IPS-18a (cell line): ENCODE results near the gene COL4A1.

ENCODE experiments used
- H3K27ac ChIP-seq: one replicate; pipeline ENCODE4 v1.5.1; 2013; ENCODE audit warnings: low read length
- H3K27me3 ChIP-seq: one replicate; pipeline ENCODE4 v1.6.1; 2013; ENCODE audit warnings: mild to moderate bottlenecking, low read length; ENCODE audit not compliant: control insufficient read depth, insufficient read depth
- H3K36me3 ChIP-seq: one replicate; pipeline ENCODE4 v1.6.1; 2013; ENCODE audit warnings: low read depth, low read length; ENCODE audit not compliant: control insufficient read depth
- H3K4me1 ChIP-seq: one replicate; pipeline ENCODE4 v1.6.1; 2013; ENCODE audit warnings: low read depth, low read length; ENCODE audit not compliant: control insufficient read depth
- H3K4me3 ChIP-seq: one replicate; pipeline ENCODE4 v1.5.1; 2013; ENCODE audit warnings: low read length
- H3K9ac ChIP-seq: one replicate; pipeline ENCODE4 v1.6.1; 2013; ENCODE audit warnings: mild to moderate bottlenecking, low read length, moderate library complexity
- H3K9me3 ChIP-seq: one replicate; pipeline ENCODE4 v1.6.1; 2013; ENCODE audit warnings: low read depth, low read length; ENCODE audit not compliant: control insufficient read depth

Gene COL4A1

DNA sequence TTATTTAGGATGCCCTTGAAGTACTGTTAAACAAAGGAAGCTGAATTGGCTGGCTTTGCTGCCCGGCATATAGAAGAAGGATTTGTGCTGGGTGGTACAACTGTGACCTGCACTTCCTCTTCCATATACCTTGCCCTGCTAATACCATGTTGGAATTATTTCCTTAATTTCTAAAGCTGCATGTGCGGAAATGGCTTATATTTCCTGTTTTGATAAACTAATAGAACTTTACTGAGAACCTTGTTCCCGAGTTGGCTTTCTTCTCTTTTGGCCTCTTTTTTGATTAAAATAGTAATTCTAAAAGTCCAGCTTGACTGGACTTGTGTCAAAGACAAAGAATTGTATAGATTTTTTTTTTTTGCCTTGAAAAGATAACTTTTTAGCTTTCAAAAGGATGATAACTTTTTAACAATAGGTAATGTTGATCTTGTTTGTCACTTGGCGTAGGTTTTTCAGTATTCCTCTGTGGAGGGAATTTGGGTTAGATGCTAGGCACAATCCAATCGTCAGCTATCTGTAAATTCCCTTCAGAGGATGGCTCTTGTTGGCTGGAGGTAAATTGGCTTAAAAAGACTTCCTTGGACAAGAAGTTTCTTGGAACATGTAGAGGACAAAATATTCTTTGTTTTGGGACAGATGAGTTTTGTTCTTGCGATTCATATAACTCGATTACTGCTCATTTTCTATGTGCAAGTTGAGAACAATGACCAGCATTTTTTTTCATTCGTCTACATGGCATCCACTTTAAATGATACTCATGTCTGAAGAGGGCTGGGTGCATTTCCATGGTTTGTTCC is 41.5 kb upstream of the COL4A1 start:
- no peaks in the 10 kb centered on the region for H3K36me3 ChIP-seq
- H3K27ac ChIP-seq, result no peak overlapping the region
- no peak overlapping the region for H3K4me3 ChIP-seq
- no peak overlapping the region for H3K9ac ChIP-seq
- H3K9me3 ChIP-seq, result no peaks in the 10 kb centered on the region
- no peaks in the 10 kb centered on the region for H3K4me1 ChIP-seq
- H3K27me3 ChIP-seq, result no peaks in the 10 kb centered on the region

DNA sequence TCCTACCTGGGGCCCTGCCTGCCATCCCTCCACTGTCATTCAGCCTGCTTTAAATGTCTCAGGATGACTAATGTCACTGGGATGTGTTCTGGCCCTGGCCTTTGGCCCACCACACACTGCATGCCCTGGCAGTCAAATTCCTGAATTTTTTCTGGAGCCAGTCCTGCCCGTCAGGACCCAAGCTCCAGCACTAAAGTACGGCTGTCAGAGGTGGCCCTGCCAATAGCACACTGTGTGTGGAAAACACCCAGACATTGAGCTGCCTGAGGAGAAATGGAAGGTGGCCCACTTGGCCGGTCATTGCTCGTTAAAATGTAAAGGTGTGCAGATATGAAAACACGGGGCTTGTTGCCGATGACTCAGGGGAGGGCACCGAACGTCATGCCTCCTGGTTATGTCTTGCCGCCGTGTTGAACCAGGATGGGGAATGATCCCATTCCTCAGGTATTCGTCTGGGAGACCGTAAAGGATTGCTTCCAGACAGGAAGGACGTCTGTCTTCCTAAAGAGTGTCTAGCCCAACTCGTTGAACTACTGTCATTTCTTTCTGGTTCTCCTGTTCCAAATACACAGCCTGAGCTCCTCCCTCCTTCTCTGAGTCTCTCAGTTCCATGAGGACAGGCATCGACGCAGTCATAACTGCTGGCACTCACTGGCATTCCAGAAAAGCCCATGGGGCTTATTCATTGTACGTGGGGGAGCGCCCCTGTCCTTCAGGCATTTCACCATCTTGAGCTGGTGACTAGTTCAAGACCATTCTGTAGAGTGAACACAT is 40.8 kb upstream of the COL4A1 start:
- no peak overlapping the region for H3K4me3 ChIP-seq

DNA sequence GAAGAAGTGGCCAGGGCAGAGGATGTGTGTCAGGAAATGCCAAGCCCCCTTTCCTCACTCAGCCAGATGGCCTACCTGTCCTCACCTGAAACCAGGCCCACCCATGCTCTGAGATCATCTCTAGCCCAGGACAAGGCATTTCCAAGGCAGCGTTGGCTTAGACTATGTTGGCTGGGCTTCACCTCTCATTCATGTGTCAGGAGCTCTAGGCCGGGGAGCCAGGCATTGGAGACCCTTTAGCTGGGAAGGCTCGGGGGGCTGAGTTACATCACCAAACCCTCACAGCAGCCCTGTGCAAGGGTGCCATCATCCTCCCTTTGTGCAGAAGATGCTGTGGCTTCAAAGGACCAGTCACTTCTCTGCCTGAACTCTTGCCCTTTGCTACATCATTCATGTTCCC is 40.1 kb upstream of the COL4A1 start:
- Histone ChIP-seq H3K36me3 (no peaks in the 10 kb centered on the region), H3K4me1 (peaks cover 2% of the 10 kb centered on the region), H3K9me3 (no peaks in the 10 kb centered on the region), H3K9ac (no peak overlapping the region), H3K27ac (no peak overlapping the region), H3K27me3 (no peaks in the 10 kb centered on the region), H3K4me3 (no peak overlapping the region)

More for the DNA sequence above, 40.8 kb upstream of the COL4A1 start:
- Histone ChIP-seq H3K4me1 (no peaks in the 10 kb centered on the region), H3K9ac (no peak overlapping the region), H3K27ac (no peak overlapping the region), H3K27me3 (no peaks in the 10 kb centered on the region), H3K9me3 (no peaks in the 10 kb centered on the region), H3K36me3 (no peaks in the 10 kb centered on the region)

DNA sequence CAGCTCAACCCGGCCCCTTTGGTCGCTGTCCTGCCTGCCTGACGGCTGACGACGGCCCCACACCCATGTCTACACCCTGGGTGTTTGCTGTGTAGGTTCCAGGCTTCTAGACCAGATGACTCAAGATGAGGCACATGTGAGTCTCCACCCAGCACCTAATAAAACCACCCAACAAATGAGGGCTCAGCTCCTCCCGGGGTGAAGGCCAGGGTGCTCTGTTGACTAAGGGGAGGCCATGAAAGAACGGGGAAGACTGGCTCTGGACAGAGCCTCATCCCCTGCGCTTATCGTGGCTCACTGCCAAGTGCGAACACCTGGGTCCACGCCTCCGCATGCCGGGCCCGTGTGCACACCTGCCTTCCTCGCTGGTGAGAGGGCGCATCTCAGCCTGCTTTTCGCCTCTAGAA is 39.7 kb upstream of the COL4A1 start:
- Histone ChIP-seq H3K27me3 (no peaks in the 10 kb centered on the region), H3K9me3 (no peaks in the 10 kb centered on the region), H3K36me3 (no peaks in the 10 kb centered on the region), H3K27ac (no peak overlapping the region), H3K4me1 (peaks cover 6% of the 10 kb centered on the region), H3K9ac (no peak overlapping the region), H3K4me3 (no peak overlapping the region)

DNA sequence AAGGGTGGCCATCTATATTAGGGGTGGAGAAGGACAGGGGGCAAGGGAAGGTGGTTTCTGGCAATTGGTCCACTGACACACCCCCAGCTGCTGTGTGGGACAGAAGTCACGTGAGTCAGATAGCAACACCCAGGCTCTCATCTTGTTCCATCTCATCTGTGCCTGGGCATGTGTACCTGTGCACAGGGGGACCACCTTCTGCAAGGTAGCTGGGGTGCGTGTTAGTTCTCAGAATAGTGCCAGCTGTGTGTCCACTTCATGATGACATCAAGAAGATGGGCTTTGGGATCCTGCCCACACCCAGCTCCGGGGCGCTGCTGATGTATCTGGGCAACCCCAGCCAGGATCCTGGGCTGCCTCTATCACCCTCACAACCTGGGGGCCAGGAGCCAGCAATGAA is 38.7 kb upstream of the COL4A1 start:
- H3K9me3 ChIP-seq, result no peaks in the 10 kb centered on the region
- no peak overlapping the region for H3K27ac ChIP-seq
- no peaks in the 10 kb centered on the region for H3K36me3 ChIP-seq
- no peak overlapping the region for H3K9ac ChIP-seq
- H3K27me3 ChIP-seq, result no peaks in the 10 kb centered on the region
- peaks cover 10% of the 10 kb centered on the region for H3K4me1 ChIP-seq
- no peak overlapping the region for H3K4me3 ChIP-seq

DNA sequence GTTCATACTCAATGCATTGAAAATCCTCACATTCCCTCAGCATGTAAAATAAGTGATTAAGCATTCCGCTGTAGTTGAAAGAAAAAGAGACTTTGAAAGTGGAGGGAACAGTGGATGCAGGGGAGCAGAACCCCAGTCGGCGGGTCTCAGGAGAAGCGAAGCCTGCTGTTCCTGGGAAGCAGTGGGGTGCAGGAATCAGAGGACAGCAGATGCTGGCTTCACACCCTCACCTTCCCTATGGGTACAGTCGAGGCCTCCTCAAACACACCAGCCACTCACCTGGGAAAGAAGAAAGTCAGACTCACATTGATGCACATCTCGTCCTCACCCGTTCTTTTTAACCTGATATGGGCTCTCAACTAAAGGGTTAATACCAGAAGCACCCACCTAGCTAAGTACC is 38.3 kb upstream of the COL4A1 start:
- Histone ChIP-seq H3K27me3 (no peaks in the 10 kb centered on the region), H3K9ac (no peak overlapping the region), H3K9me3 (no peaks in the 10 kb centered on the region), H3K36me3 (no peaks in the 10 kb centered on the region), H3K4me3 (no peak overlapping the region), H3K27ac (no peak overlapping the region), H3K4me1 (peaks cover 10% of the 10 kb centered on the region)

DNA sequence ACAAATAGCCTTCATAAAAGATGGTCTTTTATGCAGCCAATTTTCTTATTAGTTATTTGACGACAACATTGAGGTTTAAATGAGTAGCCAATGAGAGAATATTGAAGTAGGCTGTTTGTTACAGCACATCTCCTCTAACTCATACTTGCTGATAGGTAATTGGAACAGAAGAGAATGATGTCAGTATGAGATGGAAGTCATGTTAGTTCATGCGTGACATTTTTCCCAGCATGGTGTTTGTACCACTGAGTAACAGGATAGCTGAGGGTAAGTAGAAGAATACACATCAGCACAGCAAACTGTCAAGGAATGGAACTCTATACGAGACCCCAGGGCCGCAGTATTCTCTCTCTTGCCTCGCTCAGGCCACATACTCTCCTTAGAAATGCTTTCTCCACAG is 37.4 kb upstream of the COL4A1 start:
- Histone ChIP-seq H3K4me3 (no peak overlapping the region), H3K27ac (no peak overlapping the region), H3K27me3 (no peaks in the 10 kb centered on the region), H3K4me1 (peaks cover 10% of the 10 kb centered on the region), H3K9ac (no peak overlapping the region), H3K9me3 (no peaks in the 10 kb centered on the region), H3K36me3 (no peaks in the 10 kb centered on the region)

DNA sequence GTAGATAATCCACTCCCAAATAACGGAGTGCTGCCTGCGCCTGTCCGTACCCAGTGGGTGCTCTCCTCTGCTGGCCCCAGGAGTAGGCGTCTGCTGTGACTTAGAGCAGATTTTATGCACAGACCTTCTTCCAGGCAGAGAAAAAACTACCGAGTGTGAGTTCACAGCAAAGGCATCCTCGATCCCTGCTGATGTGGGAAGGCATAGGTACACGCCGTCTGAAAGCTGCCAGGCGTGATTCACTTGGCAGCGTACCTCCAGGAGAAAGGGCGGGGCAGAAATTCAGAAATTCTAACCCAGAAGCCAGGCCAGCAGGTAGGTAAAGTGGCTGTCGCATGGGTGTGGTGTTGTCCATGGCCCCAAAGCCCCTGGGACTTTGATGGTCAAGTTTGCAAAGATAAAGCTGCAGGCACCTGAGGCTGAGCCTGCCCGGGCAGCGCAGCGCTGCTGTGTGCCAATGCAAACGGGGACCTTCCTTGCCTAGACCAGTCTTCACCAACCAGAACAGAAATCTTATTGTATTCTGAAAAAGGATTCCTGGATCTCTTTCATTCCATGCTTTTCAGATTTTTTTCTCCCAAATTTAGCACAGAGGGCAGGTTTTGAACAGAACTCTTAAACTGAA is 36.4 kb upstream of the COL4A1 start:
- no peak overlapping the region for H3K9ac ChIP-seq
- peaks cover 14% of the 10 kb centered on the region for H3K4me1 ChIP-seq
- no peak overlapping the region for H3K4me3 ChIP-seq
- no peaks in the 10 kb centered on the region for H3K9me3 ChIP-seq
- no peak overlapping the region for H3K27ac ChIP-seq
- H3K27me3 ChIP-seq, result no peaks in the 10 kb centered on the region
- no peaks in the 10 kb centered on the region for H3K36me3 ChIP-seq

DNA sequence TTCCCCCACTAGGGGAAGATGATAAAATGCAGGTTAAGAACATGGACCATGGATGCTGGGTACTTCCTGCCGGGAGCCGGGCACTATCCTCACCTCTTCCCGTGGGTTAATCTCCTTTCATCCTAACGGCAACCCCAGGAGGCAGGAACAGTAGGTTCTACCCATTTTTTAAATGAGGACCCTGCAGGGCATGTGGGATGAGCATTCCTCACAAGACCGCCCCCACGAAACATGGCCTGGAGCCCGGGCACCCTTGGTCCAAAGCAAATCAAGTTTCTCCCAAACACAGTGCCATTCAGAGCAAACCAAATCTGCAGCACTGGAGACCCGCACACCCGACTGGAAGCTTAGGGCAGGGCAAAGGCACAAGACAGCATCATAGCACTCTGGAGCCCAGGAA is 35.5 kb upstream of the COL4A1 start:
- H3K4me1 ChIP-seq, result peaks cover 14% of the 10 kb centered on the region
- H3K4me3 ChIP-seq, result no peak overlapping the region
- no peak overlapping the region for H3K27ac ChIP-seq
- no peaks in the 10 kb centered on the region for H3K36me3 ChIP-seq
- H3K27me3 ChIP-seq, result no peaks in the 10 kb centered on the region
- H3K9me3 ChIP-seq, result no peaks in the 10 kb centered on the region
- no peak overlapping the region for H3K9ac ChIP-seq

DNA sequence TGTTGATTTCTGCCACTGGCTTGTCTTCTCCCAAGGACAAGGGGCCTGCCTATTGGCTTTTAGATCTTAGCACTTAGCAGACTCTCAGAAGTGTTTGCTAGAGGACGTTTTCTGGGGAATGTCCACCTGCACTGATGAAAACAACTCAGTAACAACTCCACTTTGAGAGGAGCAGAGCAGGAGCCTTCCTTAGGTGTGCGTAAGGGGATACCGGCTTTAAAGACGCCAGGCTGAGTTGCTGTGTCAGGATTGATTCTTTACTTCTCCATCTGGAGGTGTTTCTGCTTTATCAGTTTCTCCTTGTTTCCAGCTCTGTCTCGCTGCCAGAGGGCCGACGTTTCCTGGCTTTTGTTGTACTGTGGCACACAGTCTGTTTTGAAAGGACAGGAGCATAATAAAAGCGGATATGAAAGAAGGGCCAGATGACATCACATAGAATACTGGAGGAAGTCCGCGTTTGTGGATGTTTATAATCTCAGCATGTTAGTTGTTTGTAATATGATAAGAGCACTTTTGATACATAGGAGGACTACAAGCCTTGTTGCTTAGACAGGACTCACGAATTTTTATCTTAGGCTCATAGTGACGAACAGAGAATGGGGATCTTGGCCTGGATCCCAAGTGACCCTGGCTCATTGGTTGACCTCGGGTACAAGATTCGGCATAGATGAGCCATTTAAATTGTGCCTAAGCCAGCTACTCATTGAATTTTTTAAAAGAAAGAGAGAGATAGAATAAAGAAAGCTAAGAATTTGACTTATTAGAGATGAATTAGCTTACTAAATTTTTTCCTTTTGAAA is 34.7 kb upstream of the COL4A1 start:
- Histone ChIP-seq H3K9me3 (no peaks in the 10 kb centered on the region), H3K27ac (no peak overlapping the region), H3K27me3 (no peaks in the 10 kb centered on the region), H3K4me3 (no peak overlapping the region), H3K9ac (no peak overlapping the region), H3K36me3 (no peaks in the 10 kb centered on the region), H3K4me1 (peaks cover 14% of the 10 kb centered on the region)

DNA sequence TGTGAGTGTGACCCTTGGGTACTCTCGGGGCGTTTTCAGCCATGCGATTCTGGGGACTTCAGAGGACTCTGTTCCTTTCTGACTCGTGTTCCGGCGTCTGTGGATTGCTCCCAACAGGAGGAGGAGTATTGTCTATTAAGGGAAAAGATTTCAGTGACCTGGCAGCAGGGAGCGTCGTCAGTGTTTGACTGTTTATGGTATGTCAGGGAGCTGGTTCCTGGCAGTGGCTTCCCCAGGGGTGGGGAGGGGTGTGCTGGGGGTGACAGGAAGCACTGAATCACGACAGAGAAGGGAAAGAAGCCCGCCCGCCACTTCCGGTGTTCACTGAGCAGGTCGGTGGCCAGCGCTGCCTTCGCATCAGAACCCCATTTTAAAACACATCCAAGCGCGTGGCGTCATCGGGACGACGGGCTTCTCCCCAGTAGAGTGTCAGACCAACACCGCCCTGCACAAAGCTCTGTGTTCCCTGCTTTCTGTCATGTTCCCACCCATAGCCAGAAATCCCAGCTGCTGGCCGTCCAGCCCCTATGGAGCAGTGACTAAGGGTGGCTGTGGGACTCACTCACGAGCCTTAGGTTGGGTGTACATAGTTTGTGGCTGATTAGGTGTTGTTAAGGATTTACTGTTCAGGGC is 34.0 kb upstream of the COL4A1 start:
- Histone ChIP-seq H3K4me3 (no peak overlapping the region), H3K4me1 (peaks cover 14% of the 10 kb centered on the region), H3K9ac (no peak overlapping the region), H3K36me3 (no peaks in the 10 kb centered on the region), H3K9me3 (no peaks in the 10 kb centered on the region), H3K27me3 (no peaks in the 10 kb centered on the region), H3K27ac (no peak overlapping the region)
